HG03558 (cell line): ENCODE results near the gene LPIN3.
"Not testable (repeated sequence)": the region's sequence is repeated elsewhere in the genome, so short reads cannot be mapped to it uniquely, and the experiment has no call there.

Experiments used
- ATAC-seq: cut with Tn5 transposase; IDR thresholded peaks from one replicate; pipeline ENCODE4 v1.9.1; 2021; ENCODE audit warnings: moderate number of reproducible peaks; ENCODE audit not compliant: unreplicated experiment; ENCODE audit errors: extremely low read depth

The LPIN3 gene, protein sequence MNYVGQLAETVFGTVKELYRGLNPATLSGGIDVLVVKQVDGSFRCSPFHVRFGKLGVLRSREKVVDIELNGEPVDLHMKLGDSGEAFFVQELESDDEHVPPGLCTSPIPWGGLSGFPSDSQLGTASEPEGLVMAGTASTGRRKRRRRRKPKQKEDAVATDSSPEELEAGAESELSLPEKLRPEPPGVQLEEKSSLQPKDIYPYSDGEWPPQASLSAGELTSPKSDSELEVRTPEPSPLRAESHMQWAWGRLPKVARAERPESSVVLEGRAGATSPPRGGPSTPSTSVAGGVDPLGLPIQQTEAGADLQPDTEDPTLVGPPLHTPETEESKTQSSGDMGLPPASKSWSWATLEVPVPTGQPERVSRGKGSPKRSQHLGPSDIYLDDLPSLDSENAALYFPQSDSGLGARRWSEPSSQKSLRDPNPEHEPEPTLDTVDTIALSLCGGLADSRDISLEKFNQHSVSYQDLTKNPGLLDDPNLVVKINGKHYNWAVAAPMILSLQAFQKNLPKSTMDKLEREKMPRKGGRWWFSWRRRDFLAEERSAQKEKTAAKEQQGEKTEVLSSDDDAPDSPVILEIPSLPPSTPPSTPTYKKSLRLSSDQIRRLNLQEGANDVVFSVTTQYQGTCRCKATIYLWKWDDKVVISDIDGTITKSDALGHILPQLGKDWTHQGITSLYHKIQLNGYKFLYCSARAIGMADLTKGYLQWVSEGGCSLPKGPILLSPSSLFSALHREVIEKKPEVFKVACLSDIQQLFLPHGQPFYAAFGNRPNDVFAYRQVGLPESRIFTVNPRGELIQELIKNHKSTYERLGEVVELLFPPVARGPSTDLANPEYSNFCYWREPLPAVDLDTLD

DNA sequence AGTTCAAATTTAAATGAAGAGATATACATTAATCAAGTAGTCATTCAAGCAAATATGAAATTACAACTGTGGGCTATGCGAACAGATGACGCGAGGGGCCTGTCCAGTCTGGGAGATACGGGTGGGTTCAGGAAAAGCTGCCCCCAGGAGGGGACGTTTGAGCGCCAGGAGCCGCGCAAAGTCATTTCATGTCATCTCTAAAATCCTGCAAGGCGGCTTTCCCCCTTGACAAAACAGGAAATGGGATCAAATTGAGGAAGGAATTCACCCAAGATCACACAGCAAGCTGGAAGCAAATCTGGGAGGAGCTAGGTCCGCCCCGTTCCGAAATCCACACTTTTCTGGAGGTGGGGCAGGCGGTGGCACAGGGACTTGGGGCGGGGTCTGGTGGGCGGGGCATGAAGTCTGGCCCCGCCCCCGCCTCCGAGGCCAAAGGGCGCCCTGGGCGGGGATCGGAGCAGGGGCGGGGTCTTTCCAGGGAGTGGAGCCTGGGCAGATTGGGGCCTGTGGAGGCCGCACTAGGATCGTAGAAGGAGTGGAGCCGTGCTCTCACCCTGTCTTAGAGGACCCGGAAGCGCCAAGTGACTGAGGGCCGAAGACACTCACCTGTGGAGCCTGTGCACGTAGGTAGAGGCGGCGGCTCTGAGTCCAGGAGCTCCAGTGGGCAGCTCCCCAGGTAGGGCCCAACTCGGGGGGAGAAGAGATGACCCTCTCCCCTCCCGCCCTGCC is at the start of gene LPIN3:
Gene LPIN3 (plus strand): TSS at position 495 of the 729 bp plus-strand sequence. CDS start 4,983 bp downstream, outside the sequence.
- ATAC-seq = no peak

DNA sequence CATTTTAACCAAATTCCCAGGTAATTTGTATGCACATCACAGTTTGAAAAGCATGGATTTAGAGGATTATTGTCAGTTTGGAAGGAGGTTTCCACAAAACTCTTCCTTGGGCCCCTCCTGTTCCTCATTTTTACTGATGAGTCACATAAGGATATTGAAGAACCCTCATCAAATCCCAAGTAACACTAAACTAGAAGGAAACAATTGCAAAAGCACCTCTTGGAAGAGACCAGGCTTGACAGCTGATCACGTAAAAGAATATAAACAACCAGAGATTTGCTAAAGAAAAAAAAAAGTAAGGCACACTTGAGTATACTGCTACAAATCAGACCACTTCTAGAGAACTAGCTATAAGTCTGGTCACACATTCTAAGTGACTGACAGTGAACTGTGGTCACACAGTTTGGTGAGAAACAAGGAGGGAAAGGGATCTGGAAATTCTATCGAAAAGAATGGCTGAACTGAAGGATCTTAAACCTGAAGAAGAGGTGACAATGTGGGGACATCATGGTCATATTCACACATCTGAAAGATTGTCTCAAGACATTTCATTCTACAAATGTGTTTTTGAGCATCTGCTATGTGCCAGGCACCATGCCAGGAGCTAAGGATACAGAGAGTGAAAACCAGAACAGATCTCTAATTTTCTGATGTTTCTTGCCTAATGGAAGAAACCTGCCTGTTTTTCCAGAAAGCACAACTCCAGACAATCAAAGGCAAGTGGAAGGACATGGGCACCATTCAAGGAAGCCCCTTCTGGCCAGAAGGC is 47.2 kb upstream of the LPIN3 start:
- ATAC-seq = no peak

DNA sequence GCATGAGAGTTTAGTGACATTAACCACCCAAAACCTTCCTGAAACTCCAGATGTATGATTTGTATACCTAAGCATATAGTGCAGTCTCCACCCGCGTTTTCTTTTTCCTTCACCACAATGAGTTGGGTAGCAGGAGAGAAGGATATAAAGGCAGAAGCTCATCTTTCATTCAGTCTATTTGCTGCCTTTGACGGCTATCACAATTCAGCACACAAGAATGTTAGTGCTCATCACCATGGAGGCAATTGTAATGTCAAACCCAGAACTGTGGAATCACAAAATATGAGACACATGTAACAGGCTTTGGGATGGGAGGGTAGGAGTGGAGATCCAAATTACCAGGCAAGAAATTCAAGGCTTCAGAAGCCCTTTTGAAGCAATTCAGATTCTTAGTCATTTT is 40.7 kb upstream of the LPIN3 start:
- ATAC-seq = no peak

DNA sequence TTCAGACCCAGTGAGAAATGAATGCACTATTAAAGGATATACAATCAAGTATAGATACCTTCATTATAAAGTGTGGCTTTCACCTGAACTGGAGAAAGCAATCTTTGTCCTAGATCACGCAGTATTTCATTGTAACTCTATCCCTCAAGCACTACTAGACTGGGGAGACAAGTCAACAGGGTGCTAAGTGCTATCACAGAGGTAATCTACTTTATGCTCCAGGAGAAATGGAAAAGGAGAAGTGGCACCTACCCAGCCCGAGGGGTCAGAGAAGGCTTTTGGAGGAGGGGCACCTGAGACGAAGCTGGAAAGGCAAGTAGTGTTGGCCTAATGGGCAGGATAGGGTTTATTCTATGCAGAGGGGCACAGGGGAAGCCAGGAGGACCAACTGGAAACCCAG is 40.2 kb upstream of the LPIN3 start:
- ATAC-seq = no peak

DNA sequence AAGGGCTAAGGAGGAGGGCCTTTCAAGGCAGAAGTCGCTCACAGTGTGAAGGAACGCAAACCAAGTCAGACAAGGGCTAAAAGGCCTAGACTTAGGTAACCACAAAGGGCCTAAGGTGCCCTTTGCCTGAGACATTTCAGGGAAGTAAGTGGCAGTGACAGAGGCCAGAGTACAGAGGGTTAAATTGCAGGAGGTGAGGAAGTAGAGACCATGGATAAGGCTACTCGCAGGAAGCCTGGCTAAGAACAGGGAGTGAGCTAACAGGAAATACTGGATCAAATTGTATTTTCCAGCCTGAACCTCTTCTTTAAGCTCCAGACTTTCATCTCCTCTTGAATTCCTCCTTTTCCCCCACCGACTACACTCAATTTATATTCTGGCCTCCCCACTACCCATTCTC is 39.7 kb upstream of the LPIN3 start:
- ATAC-seq = no peak

DNA sequence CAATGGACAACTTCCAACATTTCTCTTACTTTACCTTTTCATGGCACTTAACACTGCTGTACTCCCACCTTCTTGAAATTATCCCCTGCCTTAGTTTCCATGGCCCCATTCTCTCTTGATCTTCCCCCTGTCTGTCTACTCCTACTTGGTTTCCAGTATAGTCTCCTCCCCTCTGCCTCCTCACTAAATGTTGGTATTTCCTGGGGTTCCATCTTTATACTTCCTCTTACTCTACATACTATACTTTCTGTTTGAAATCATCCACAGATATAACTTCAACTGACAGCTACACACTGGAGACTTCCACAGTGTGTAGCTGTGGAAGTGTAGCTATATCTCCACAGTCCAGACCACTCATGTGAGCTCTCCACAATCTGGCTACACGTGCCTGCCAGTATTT is 36.6 kb upstream of the LPIN3 start:
- no peak for ATAC-seq

DNA sequence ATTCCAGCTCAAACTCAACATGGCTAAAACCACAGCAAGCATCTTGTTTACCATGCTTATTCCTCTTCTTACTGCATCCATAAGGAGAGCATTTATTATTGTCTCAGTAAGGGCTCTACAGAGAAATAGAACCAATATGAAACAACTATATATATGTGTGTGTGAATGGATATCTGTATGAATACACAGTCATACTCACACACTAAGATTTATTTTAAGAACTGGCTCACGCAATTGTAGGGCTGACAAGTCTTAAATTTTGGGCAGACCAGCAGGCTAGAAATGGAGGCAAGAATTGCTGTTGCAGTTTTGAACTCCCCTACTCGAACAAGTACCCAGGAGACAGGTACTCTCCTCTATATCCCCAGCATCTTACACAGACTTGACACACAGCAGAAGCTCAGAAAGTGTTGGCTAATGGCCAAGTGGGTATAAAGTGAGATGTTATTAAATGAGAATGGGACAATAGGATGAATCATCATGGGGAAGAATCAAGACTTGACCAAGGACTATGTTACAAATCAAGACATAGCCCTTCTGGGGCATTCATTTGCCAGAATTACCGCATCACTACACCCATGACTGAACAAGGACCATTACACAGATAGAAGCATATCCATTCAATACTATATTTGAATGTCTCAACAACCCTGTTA is 36.1 kb upstream of the LPIN3 start:
- ATAC-seq = no peak

DNA sequence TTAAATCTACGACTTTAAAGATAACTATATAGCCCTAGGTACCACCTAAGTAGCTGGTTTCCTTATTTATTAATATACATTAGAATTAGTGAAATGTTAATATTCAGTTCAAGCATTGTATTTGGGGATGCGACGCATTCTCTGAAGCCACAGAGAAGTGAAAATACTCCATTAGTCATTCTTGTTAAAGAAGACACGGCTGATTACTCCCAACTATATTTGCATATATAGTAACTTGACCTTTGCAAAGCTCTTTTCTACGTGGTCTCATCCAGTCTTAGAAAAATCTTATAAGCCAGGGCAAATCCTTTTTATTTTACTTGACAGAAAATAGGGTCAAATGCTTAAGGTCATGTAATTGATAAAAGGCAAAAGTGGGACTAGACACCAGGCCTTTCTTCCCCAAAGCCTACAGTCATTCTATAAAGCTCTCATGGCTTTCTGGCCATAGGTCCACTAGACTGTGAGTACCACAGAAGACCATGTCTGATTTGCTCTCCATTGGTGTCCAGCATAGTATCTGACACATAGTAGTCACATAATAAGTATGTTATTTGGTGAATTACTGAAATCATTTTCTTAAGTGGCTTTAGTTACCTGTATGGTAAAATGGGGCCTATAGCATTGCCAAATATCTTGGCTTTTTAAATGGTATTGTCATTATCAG is 34.4 kb upstream of the LPIN3 start:
- peak; percentile 83 for ATAC-seq

DNA sequence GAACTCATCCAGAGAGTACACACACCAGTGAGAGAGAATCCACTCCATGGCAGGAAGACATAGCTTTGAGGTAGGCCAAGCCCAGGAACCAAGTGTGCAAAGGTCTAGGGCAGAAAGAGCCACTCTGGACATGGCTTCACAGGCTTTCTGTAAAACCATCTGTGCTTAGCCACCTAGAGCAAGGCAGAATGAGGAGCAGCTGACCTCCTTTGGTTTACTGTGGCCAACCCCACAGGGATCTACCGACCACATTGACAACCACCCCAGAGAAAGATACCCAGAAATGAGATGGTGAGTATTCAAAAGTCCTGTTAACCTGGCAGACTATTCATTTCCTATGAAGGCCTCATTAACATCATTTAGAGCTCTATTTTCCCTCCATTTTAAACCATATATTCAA is 33.6 kb upstream of the LPIN3 start:
- no peak for ATAC-seq

DNA sequence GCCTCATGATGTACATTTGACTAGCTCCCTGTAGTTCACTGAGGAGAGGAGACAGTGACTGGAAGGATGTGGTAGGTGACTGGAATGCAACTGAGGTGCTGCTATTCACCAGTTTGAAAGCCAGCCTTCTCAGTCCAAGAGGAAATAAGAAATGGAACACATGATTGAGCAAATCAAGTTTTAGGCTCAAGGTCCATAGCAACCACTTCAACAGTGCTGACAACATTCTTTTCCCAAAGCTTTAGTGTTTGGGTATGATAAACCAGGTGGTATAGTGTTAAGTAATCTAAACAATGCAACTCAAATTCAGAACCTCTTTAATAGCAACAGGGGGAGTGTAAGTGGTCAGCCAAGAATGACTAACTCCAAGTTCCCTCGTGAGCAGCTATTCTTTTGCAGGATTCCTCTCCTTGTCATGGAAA is 32.3 kb upstream of the LPIN3 start:
- no peak for ATAC-seq

DNA sequence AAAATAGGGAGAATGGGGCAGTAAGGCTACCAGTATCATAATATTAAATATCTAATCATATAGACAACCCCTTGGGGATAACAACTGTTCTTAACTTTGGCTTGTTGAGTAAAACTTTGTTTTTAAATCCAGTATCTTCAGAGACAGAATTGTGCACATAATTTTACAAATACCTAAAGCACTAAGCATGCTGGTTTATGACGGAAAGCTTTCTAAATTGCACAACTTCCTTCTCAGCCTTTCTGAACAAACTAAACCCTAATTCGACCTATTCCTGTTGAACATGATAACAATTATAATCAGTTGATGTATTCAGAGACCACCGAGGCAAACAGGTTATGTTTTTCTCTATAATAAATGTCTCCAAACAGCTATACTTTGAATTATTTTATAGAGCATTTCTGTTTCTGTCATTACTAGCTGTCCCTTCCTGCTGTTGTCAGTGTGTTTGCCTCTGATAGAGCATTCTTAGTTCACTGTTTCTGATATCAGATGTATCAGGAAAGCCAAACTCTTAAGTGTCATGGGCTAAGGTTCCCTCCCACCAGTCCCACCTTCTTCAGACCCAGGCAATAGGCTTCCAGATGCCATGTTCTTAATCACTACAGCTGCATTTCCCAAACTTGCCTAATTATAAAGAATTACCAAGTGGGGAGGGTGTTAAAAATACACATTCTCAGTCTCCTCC is 31.8 kb upstream of the LPIN3 start:
- ATAC-seq = no peak

DNA sequence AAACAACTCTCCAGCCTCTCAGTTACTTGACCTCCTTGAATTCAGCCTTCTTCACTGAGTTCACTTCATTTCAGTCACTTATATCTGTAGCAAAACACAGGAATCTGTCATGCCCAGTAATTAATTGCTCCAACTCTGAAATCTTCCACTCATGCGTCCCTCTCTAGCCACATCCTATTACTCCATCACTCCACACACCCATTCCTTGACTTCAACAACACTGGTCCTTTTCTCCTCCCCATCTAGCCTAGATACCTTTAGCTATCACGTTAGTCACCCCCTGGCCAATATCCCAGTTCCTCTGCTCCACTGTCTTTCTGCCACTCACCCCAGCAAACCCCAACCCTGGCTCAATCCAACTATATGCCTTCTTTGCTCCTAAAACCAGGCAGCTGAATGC is 30.8 kb upstream of the LPIN3 start:
- no peak for ATAC-seq

DNA sequence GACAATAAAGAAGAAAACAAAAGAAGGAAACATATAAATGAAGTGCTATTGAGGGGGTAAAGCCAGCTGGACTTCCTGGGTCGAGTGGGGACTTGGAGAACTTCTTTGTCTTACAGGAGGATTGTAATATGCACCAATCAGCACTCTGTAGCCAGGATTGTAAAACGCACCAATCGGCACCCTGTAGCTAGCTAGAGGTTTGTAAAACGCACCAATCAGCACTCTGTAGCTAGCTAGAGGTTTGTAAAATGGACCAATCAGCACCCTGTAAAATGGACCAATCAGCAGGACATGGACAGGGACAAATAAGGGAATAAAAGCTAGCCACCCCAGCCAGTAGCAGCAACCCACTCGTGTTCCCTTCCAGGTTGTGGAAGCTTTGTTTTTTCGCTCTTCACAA is 28.6 kb upstream of the LPIN3 start:
- ATAC-seq = not testable (repeated sequence)

DNA sequence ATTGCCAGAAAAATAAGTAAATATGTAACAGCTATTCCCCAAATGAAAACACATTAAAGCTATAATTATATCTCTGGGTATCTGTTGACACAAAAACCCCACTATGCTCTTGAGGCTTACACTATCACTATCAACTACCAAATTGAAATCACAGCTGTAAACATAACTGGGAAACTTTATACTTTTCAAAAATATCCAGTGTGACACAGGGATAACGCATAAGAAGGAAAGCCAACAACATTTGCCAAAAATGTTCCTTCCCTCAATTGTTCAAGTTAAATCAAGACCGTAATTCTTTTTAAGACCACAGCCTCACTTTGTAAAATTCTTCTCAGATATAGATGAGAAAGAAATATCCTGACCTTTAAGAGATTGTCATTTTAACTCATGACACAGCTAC is 26.2 kb upstream of the LPIN3 start:
- ATAC-seq = no peak

DNA sequence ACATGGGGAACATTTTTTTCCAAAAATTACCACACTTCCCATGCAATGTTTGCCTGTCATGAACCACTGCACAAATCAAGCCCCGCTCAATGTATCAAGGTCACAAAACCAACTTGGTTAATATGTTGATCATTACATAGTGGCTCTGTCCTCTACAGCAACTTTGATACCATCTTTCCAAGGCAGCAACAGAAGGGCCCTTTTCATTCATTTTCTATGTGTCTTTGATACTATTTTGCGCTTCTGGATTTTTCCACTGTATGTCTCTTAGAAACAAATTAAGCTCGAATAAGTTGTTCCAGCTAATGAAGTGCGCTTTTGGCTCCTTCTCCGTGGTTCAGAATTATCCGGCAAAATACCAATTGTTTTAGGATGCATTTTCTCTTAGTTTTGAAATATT is 24.6 kb upstream of the LPIN3 start:
- no peak for ATAC-seq

DNA sequence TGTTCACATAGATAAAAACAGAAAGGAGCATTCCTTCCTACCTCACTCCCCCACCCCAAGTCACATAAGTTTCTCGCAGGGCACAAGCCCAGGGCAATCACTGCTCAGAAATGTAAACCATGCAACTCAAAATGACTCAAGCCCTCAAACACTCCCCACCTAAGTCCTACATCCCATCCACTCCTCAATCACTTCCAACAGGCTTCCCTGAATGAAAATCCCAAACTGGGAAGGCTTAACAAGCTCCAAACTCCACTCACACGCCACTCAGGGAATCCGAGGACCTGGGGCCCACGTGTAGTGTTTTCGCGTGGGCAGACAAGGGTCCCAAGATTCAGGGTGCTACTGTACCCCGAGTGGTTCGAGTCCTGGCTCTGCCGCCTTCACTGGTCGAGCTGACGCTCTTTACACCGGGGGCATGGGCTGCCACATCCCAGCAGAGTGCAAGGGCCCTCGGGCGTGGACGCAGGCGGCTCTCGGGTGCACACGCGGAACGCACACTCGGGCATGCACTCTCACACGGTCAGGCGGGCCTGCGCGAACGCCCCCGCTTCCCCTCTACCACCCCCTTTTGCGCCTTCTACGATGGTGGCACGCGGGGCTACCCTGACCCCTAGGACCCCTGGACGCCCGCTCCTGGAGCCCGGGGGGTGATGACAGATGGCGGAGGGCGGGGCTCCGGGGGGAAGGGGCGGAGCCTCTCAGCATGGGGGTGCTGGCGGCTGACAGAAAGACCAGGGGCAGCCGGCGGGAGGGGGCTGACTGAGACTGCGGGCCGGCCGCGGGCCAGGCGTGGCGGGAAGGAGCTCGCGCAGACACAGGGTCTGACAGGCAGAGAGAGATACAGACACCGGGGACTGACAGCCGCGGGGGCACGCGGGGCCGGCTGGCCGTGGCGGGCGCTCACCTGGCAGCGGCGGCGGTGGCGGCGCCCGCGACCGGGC is 23.7 kb upstream of the LPIN3 start:
- peak; percentile 19 for ATAC-seq

DNA sequence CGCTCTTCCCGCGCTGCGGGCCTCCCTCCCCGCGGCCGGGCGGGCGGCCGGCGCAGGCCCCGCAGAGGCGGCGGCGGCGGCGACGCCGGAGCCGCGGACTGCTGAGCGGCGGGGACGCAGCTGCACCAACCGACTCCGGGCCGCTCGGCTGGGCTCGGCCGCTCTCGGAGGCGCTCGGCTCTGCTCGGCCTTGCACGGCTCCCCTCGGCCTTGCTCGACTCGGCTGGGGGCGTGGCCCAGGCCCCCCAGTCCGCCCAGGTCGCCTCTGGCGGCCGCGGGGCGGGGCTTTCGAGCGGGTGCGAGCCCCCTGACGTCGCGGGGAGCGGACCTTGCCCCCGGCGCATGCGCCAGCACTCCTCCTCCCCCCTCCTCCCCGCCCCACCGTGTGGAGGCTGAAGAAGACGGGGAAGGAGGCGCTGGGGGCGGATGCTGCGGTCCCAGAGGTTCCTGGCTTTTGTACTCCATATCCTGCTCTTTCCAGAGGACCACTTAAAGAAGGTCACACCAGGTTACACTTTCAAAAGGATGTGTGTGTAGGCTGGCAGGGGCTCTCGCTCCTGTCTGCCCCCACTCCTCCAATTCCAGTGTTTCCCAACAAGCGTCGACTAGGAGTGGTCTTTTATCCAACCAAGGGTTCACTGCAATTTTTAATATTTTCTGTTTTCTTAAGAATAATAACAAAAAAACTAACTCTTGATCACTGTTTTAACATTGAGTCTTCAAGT is 22.9 kb upstream of the LPIN3 start, which contains the start of gene ZHX3:
Gene ZHX3 (minus strand): TSS at position 186 of the 725 bp plus-strand sequence. CDS start 112,815 bp downstream, outside the sequence.
- peak; percentile 92 for ATAC-seq
